Ishikawa (cell line): Measurements from ENCODE around the gene PRR13.

ENCODE experiments used
- CEBPB ChIP-seq: IDR thresholded peaks from 2 replicates; pipeline ENCODE4 v1.6.1; 2012
- CREB1 ChIP-seq: IDR thresholded peaks from 2 replicates; pipeline ENCODE4 v1.6.1; 2012; ENCODE audit warnings: low read depth
- EGR1 ChIP-seq: IDR thresholded peaks from 2 replicates; pipeline ENCODE4 v1.6.1; 2012
- EP300 ChIP-seq: IDR thresholded peaks from 2 replicates; pipeline ENCODE4 v1.6.1; 2012; ENCODE audit warnings: borderline replicate concordance
- FOXM1 ChIP-seq: IDR thresholded peaks from 2 replicates; pipeline ENCODE4 v1.6.1; 2012; ENCODE audit warnings: low read depth, borderline replicate concordance
- MAX ChIP-seq: IDR thresholded peaks from 2 replicates; pipeline ENCODE4 v1.6.1; 2012
- NFIC ChIP-seq: IDR thresholded peaks from 2 replicates; pipeline ENCODE4 v1.6.1; 2012
- RAD21 ChIP-seq: IDR thresholded peaks from 2 replicates; pipeline ENCODE4 v1.6.1; 2012; ENCODE audit warnings: low read depth
- REST ChIP-seq: IDR thresholded peaks from 2 replicates; pipeline ENCODE4 v1.6.1; 2012; ENCODE audit warnings: low read depth, mild to moderate bottlenecking
- TAF1 ChIP-seq: IDR thresholded peaks from 2 replicates; pipeline ENCODE4 v1.6.1; 2012; ENCODE audit warnings: low read depth, mild to moderate bottlenecking
- TCF12 ChIP-seq: IDR thresholded peaks from 2 replicates; pipeline ENCODE4 v1.6.1; 2012; ENCODE audit warnings: low read depth
- TEAD4 ChIP-seq: IDR thresholded peaks from 2 replicates; pipeline ENCODE4 v1.6.1; 2012
- USF1 ChIP-seq: IDR thresholded peaks from 2 replicates; pipeline ENCODE4 v1.6.1; 2012
- YY1 ChIP-seq: IDR thresholded peaks from 2 replicates; pipeline ENCODE4 v1.6.1; 2012; ENCODE audit warnings: low read depth
- ZBTB7A ChIP-seq: IDR thresholded peaks from 2 replicates; pipeline ENCODE4 v1.6.1; 2012; ENCODE audit warnings: low read depth

Gene PRR13

GRCh38 chr12:53423597-53423996 is 17.9 kb upstream of the PRR13 start, which contains the start of gene AMHR2:
Gene AMHR2, plus strand, starts transcription at chr12:53423855. Its CDS starts 80 bp downstream, at chr12:53423935.
- TF ChIP-seq TEAD4, result no peak
- no peak for TF ChIP-seq ZBTB7A
- TF ChIP-seq EGR1, result no peak
- no peak for TF ChIP-seq CREB1
- no peak for TF ChIP-seq TAF1
- TF ChIP-seq RAD21, result no peak
- no peak for TF ChIP-seq TCF12
- no peak for TF ChIP-seq EP300
- no peak for TF ChIP-seq NFIC
- TF ChIP-seq CEBPB, result no peak
- TF ChIP-seq YY1, result no peak
- TF ChIP-seq MAX, result no peak
- no peak for TF ChIP-seq REST
- TF ChIP-seq FOXM1, result no peak
- TF ChIP-seq USF1, result no peak

- TF ChIP-seq EGR1 (no peak), ZBTB7A (no peak), CEBPB (no peak), CREB1 (no peak), TCF12 (no peak), RAD21 (no peak), NFIC (no peak), FOXM1 (no peak), EP300 (no peak), REST (no peak), MAX (no peak)
These were observed 16.7 kb upstream of the PRR13 start for GRCh38 chr12:53424626-53425514.

GRCh38 chr12:53425515-53426150 is 15.9 kb upstream of the PRR13 start:
- TF ChIP-seq FOXM1 (no peak), NFIC (no peak), USF1 (no peak), CEBPB (no peak), EP300 (no peak)

GRCh38 chr12:53427905-53428594 is 13.5 kb upstream of the PRR13 start:
- TF ChIP-seq USF1 (no peak), EP300 (no peak), YY1 (no peak), CREB1 (no peak), TEAD4 (no peak), EGR1 (no peak)

GRCh38 chr12:53428741-53429140 is 12.8 kb upstream of the PRR13 start:
- TF ChIP-seq NFIC (no peak), TCF12 (no peak)

GRCh38 chr12:53430116-53430515 is 11.4 kb upstream of the PRR13 start:
- TF ChIP-seq REST (no peak), CEBPB (no peak), TCF12 (no peak), EP300 (no peak), ZBTB7A (no peak), EGR1 (no peak), CREB1 (no peak), NFIC (no peak), MAX (no peak), RAD21 (no peak), TAF1 (no peak), YY1 (no peak), USF1 (no peak), FOXM1 (no peak), TEAD4 (no peak)
